ENCODE data around the gene PLCD1. TPM values are rescaled to one million over a fixed set of nuclear protein-coding genes. Genes with fewer than 3 reads are reported as not detected.

PLCD1 gene
- polyA plus RNA-seq, 2 donors, result 40.1 to 41.2 TPM

- Histone ChIP-seq H3K4me1 (ENCODE audit: control insufficient read depth in 2 of 2, insufficient read depth in 2 of 2, low read length in 1 of 2) (peaks cover 15 to 25% of the 10 kb centered on the region in 2 donors), H3K36me3 (ENCODE audit: control insufficient read depth in 2 of 2, insufficient read depth in 2 of 2, low read length in 1 of 2) (peaks cover 4 to 13% of the 10 kb centered on the region in 2 donors), H3K27me3 (ENCODE audit: control insufficient read depth in 1 of 2, insufficient read depth in 2 of 2, low read length in 2 of 2) (no peaks in the 10 kb centered on the region), H3K9me3 (ENCODE audit: control insufficient read depth in 2 of 2, insufficient read depth in 1 of 2, low read depth in 1 of 2, low read length in 1 of 2) (no peaks in the 10 kb centered on the region), H3K4me3 (ENCODE audit: low read depth in 1 of 2, low read length in 2 of 2) (no peak overlapping the region), H3K27ac (ENCODE audit: low read depth in 2 of 2, low read length in 1 of 2) (no peak overlapping the region)
- WGBS, 2 donors, result 89 to 93% methylated on average over 7 of the region's 7 CpGs
Measured at GRCh38 chr3:37984596-37984995, 44.8 kb downstream of the PLCD1 start.

- Histone ChIP-seq H3K36me3 (ENCODE audit: control insufficient read depth in 2 of 2, insufficient read depth in 2 of 2, low read length in 1 of 2) (peaks cover 4 to 13% of the 10 kb centered on the region in 2 donors), H3K4me1 (ENCODE audit: control insufficient read depth in 2 of 2, insufficient read depth in 2 of 2, low read length in 1 of 2) (peaks cover 15 to 25% of the 10 kb centered on the region in 2 donors), H3K27ac (ENCODE audit: low read depth in 2 of 2, low read length in 1 of 2) (no peak overlapping the region), H3K9me3 (ENCODE audit: control insufficient read depth in 2 of 2, insufficient read depth in 1 of 2, low read depth in 1 of 2, low read length in 1 of 2) (no peaks in the 10 kb centered on the region), H3K27me3 (ENCODE audit: control insufficient read depth in 1 of 2, insufficient read depth in 2 of 2, low read length in 2 of 2) (no peaks in the 10 kb centered on the region), H3K4me3 (ENCODE audit: low read depth in 1 of 2, low read length in 2 of 2) (no peak overlapping the region)
- 59 to 63% methylated on average over 7 of the region's 7 CpGs for WGBS, 2 donors
Measured at GRCh38 chr3:37984051-37984450, 45.4 kb downstream of the PLCD1 start.

- H3K36me3 ChIP-seq (ENCODE audit: control insufficient read depth in 2 of 2, insufficient read depth in 2 of 2, low read length in 1 of 2), result peaks cover 4 to 13% of the 10 kb centered on the region in 2 donors
- no peaks in the 10 kb centered on the region for H3K9me3 ChIP-seq (ENCODE audit: control insufficient read depth in 2 of 2, insufficient read depth in 1 of 2, low read depth in 1 of 2, low read length in 1 of 2)
- H3K27ac ChIP-seq (ENCODE audit: low read depth in 2 of 2, low read length in 1 of 2), result no peak overlapping the region
- no peaks in the 10 kb centered on the region for H3K27me3 ChIP-seq (ENCODE audit: control insufficient read depth in 1 of 2, insufficient read depth in 2 of 2, low read length in 2 of 2)
- H3K4me1 ChIP-seq (ENCODE audit: control insufficient read depth in 2 of 2, insufficient read depth in 2 of 2, low read length in 1 of 2), result peaks cover 14 to 20% of the 10 kb centered on the region in 2 donors
- 42 to 53% methylated on average over 1 of the region's 1 CpG for WGBS, 2 donors
- H3K4me3 ChIP-seq (ENCODE audit: low read depth in 1 of 2, low read length in 2 of 2), result no peak overlapping the region
Measured at GRCh38 chr3:37982331-37982730, 47.1 kb downstream of the PLCD1 start.

- H3K36me3 ChIP-seq (ENCODE audit: control insufficient read depth in 2 of 2, insufficient read depth in 2 of 2, low read length in 1 of 2), result peaks cover 4 to 13% of the 10 kb centered on the region in 2 donors
Measured at GRCh38 chr3:37981348-37981664, 48.1 kb downstream of the PLCD1 start.

GRCh38 chr3:37980462-37981347 is 48.7 kb downstream of the PLCD1 start:
- H3K4me3 ChIP-seq (ENCODE audit: low read depth in 1 of 2, low read length in 2 of 2), result no peak overlapping the region
- peaks cover 8 to 16% of the 10 kb centered on the region in 2 donors for H3K36me3 ChIP-seq (ENCODE audit: control insufficient read depth in 2 of 2, insufficient read depth in 2 of 2, low read length in 1 of 2)
- H3K9me3 ChIP-seq (ENCODE audit: control insufficient read depth in 2 of 2, insufficient read depth in 1 of 2, low read depth in 1 of 2, low read length in 1 of 2), result no peaks in the 10 kb centered on the region
- no peak overlapping the region for H3K27ac ChIP-seq (ENCODE audit: low read depth in 2 of 2, low read length in 1 of 2)
- H3K27me3 ChIP-seq (ENCODE audit: control insufficient read depth in 1 of 2, insufficient read depth in 2 of 2, low read length in 2 of 2), result no peaks in the 10 kb centered on the region
- H3K4me1 ChIP-seq (ENCODE audit: control insufficient read depth in 2 of 2, insufficient read depth in 2 of 2, low read length in 1 of 2), result peaks cover 6 to 9% of the 10 kb centered on the region in 2 donors
- WGBS, 2 donors, result 90 to 91% methylated on average over 14 of the region's 14 CpGs

More at GRCh38 chr3:37981348-37981664, 48.1 kb downstream of the PLCD1 start:
- Histone ChIP-seq H3K4me3 (ENCODE audit: low read depth in 1 of 2, low read length in 2 of 2) (no peak overlapping the region), H3K9me3 (ENCODE audit: control insufficient read depth in 2 of 2, insufficient read depth in 1 of 2, low read depth in 1 of 2, low read length in 1 of 2) (no peaks in the 10 kb centered on the region), H3K27ac (ENCODE audit: low read depth in 2 of 2, low read length in 1 of 2) (no peak overlapping the region), H3K4me1 (ENCODE audit: control insufficient read depth in 2 of 2, insufficient read depth in 2 of 2, low read length in 1 of 2) (peaks cover 7 to 11% of the 10 kb centered on the region in 2 donors), H3K27me3 (ENCODE audit: control insufficient read depth in 1 of 2, insufficient read depth in 2 of 2, low read length in 2 of 2) (no peaks in the 10 kb centered on the region)
- 90 to 93% methylated on average over 2 of the region's 2 CpGs for WGBS, 2 donors

- Histone ChIP-seq H3K27ac (ENCODE audit: low read depth in 2 of 2, low read length in 1 of 2) (no peak overlapping the region), H3K9me3 (ENCODE audit: control insufficient read depth in 2 of 2, insufficient read depth in 1 of 2, low read depth in 1 of 2, low read length in 1 of 2) (no peaks in the 10 kb centered on the region), H3K4me3 (ENCODE audit: low read depth in 1 of 2, low read length in 2 of 2) (no peak overlapping the region), H3K4me1 (ENCODE audit: control insufficient read depth in 2 of 2, insufficient read depth in 2 of 2, low read length in 1 of 2) (peaks cover 3% of the 10 kb centered on the region in 2 donors), H3K36me3 (ENCODE audit: control insufficient read depth in 2 of 2, insufficient read depth in 2 of 2, low read length in 1 of 2) (peaks cover 10 to 17% of the 10 kb centered on the region in 2 donors), H3K27me3 (ENCODE audit: control insufficient read depth in 1 of 2, insufficient read depth in 2 of 2, low read length in 2 of 2) (no peaks in the 10 kb centered on the region)
- 86 to 94% methylated on average over 8 of the region's 8 CpGs for WGBS, 2 donors
Measured at GRCh38 chr3:37979541-37980461, 49.6 kb downstream of the PLCD1 start.

- H3K4me3 ChIP-seq (ENCODE audit: low read depth in 1 of 2, low read length in 2 of 2), result no peak overlapping the region
- H3K9me3 ChIP-seq (ENCODE audit: control insufficient read depth in 2 of 2, insufficient read depth in 1 of 2, low read depth in 1 of 2, low read length in 1 of 2), result no peaks in the 10 kb centered on the region
- H3K27me3 ChIP-seq (ENCODE audit: control insufficient read depth in 1 of 2, insufficient read depth in 2 of 2, low read length in 2 of 2), result no peaks in the 10 kb centered on the region
- 67 to 72% methylated on average over 9 of the region's 9 CpGs for WGBS, 2 donors
- H3K4me1 ChIP-seq (ENCODE audit: control insufficient read depth in 2 of 2, insufficient read depth in 2 of 2, low read length in 1 of 2), result peaks cover 0 to 3% of the 10 kb centered on the region in 2 donors
- no peak overlapping the region for H3K27ac ChIP-seq (ENCODE audit: low read depth in 2 of 2, low read length in 1 of 2)
- H3K36me3 ChIP-seq (ENCODE audit: control insufficient read depth in 2 of 2, insufficient read depth in 2 of 2, low read length in 1 of 2), result peaks cover 7 to 17% of the 10 kb centered on the region in 2 donors
Measured at GRCh38 chr3:37974121-37975083, 55.0 kb downstream of the PLCD1 start.

GRCh38 chr3:37973246-37974054 is 56.0 kb downstream of the PLCD1 start:
- Histone ChIP-seq H3K27ac (ENCODE audit: low read depth in 2 of 2, low read length in 1 of 2) (no peak overlapping the region), H3K4me1 (ENCODE audit: control insufficient read depth in 2 of 2, insufficient read depth in 2 of 2, low read length in 1 of 2) (peaks cover 0 to 6% of the 10 kb centered on the region in 2 donors), H3K9me3 (ENCODE audit: control insufficient read depth in 2 of 2, insufficient read depth in 1 of 2, low read depth in 1 of 2, low read length in 1 of 2) (no peaks in the 10 kb centered on the region), H3K4me3 (ENCODE audit: low read depth in 1 of 2, low read length in 2 of 2) (no peak overlapping the region), H3K27me3 (ENCODE audit: control insufficient read depth in 1 of 2, insufficient read depth in 2 of 2, low read length in 2 of 2) (no peaks in the 10 kb centered on the region), H3K36me3 (ENCODE audit: control insufficient read depth in 2 of 2, insufficient read depth in 2 of 2, low read length in 1 of 2) (peaks cover 7 to 17% of the 10 kb centered on the region in 2 donors)
- 78 to 82% methylated on average over 12 of the region's 12 CpGs for WGBS, 2 donors

Data from esophagus (tissue), 2 donors.